MM.1S (cell line): ENCODE measurements around the gene NUP210L.
A peak's percentile ranks its signal among the peaks of the same experiment; 100 is the strongest.

ENCODE experiments used
- EZH2 ChIP-seq: fragments of 300-600 bp; sonication (generic); optimal IDR thresholded peaks from 2 replicates; pipeline ENCODE3; 2017; ENCODE audit warnings: low read depth, mild to moderate bottlenecking, antibody characterized with exemption, low read length, mixed read lengths
- EZH2phosphoT487 ChIP-seq: fragments of 300-600 bp; sonication (generic); IDR thresholded peaks from 2 replicates; pipeline ENCODE4 v1.6.1; 2018; ENCODE audit warnings: antibody characterized with exemption, low read length
- TF ChIP-seq, protein P1 (sequence below): fragments of 300-600 bp; sonication (generic); IDR thresholded peaks from 2 replicates; pipeline ENCODE4 v1.5.1; 2016; ENCODE audit warnings: antibody characterized with exemption, low read length, mixed read lengths

DNA sequence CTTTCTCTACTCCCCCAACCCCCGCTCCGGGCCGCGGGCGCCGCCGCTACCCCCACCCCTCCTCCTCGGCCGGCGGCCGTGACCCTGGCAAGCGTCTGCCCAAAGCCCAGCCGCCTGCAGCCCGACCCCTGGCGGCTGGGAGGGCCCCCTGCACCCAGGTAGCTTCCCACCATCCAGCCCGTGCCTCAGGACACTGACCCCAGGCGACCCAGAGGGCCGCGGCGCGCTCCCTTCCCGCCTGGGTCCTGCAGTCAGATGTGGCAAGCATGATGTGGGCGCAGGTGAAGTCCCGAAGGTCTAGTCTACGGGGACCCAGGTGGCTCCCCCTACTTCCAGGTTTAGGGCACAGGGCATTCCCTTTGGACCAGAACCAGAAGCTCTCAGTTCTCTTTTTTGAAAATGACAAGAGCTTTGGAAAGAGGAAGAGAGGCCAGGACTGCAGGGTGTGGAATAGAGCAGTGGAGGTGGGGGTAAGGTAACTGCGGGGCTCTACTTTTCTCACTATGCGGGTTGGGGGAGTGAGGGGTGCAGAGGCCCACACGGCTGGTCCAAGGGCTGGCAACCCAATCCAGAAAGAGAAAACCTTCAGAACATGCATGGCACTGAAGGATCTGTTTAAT is 208.1 kb downstream of the NUP210L start, which contains the start of gene DENND4B:
- TF ChIP-seq, protein P1, sequence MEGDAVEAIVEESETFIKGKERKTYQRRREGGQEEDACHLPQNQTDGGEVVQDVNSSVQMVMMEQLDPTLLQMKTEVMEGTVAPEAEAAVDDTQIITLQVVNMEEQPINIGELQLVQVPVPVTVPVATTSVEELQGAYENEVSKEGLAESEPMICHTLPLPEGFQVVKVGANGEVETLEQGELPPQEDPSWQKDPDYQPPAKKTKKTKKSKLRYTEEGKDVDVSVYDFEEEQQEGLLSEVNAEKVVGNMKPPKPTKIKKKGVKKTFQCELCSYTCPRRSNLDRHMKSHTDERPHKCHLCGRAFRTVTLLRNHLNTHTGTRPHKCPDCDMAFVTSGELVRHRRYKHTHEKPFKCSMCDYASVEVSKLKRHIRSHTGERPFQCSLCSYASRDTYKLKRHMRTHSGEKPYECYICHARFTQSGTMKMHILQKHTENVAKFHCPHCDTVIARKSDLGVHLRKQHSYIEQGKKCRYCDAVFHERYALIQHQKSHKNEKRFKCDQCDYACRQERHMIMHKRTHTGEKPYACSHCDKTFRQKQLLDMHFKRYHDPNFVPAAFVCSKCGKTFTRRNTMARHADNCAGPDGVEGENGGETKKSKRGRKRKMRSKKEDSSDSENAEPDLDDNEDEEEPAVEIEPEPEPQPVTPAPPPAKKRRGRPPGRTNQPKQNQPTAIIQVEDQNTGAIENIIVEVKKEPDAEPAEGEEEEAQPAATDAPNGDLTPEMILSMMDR: peak; percentile 98
- TF ChIP-seq EZH2phosphoT487 (no peak), EZH2 (no peak)
